ENCODE data around the gene KAT7. TPM values are rescaled to one million over a fixed set of nuclear protein-coding genes. Genes with fewer than 3 reads are reported as not detected.

KAT7 gene
- polyA plus RNA-seq, 3 donors = 17.5 to 28.1 (median 18.1) TPM

DNA sequence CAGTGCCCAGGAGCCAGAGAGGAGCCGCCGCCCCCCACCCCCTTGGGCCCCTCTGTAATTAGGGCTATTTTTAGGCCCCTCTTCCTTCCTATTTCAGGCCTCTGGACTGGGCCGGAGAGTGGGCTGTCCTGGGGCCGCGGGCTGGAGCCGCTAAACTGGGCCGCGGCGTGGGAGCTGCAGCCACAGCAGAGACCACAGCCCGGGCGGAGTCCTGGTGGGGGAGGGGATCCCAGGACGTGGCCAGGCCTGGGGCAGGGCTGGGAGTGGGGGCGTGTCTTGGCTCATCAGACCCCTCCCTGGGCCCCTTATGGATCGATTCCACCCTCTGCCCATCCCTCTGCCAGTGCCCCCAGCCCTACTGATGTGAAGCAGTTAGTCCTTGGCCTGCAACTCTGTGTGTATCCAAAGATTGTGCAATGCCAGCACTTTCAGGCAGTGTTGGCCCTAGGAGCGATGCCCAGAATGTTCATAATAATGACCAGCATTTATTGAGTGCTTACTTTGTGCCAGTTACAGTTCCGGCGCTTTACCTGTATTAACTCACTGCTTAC, 74.4 kb downstream of the KAT7 start:
- no peaks in the 10 kb centered on the region for H3K36me3 ChIP-seq (replicated peaks in 1 of 2; ENCODE audit: control insufficient read depth in 1 of 2, insufficient read depth in 2 of 2, low read length in 2 of 2)
- no peaks in the 10 kb centered on the region for H3K79me2 ChIP-seq (ENCODE audit: insufficient read depth, low read length)
- H3K27me3 ChIP-seq (ENCODE audit: control insufficient read depth in 2 of 2, insufficient read depth in 2 of 2, low read length in 2 of 2) = peaks cover 0 to 11% of the 10 kb centered on the region in 2 donors
- TF ChIP-seq, protein P1, sequence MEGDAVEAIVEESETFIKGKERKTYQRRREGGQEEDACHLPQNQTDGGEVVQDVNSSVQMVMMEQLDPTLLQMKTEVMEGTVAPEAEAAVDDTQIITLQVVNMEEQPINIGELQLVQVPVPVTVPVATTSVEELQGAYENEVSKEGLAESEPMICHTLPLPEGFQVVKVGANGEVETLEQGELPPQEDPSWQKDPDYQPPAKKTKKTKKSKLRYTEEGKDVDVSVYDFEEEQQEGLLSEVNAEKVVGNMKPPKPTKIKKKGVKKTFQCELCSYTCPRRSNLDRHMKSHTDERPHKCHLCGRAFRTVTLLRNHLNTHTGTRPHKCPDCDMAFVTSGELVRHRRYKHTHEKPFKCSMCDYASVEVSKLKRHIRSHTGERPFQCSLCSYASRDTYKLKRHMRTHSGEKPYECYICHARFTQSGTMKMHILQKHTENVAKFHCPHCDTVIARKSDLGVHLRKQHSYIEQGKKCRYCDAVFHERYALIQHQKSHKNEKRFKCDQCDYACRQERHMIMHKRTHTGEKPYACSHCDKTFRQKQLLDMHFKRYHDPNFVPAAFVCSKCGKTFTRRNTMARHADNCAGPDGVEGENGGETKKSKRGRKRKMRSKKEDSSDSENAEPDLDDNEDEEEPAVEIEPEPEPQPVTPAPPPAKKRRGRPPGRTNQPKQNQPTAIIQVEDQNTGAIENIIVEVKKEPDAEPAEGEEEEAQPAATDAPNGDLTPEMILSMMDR (IDR thresholded peaks at IDR 0.05) = no peak
- no peaks in the 10 kb centered on the region for H4K20me1 ChIP-seq (ENCODE audit: insufficient read depth, low read length)
- WGBS (ENCODE audit: insufficient coverage) = 28% methylated on average over 9 of the region's 17 CpGs
- no peaks in the 10 kb centered on the region for H3K9me3 Mint-ChIP-seq
- H3K27ac ChIP-seq (ENCODE audit: low read depth in 1 of 2, low read length in 2 of 2) = no peak overlapping the region
- peaks cover 6 to 11% of the 10 kb centered on the region in 2 donors for H3K4me1 ChIP-seq (ENCODE audit: control insufficient read depth in 1 of 2, insufficient read depth in 2 of 2, low read length in 2 of 2)
- H3K9me3 ChIP-seq (replicated peaks in 1 of 2; ENCODE audit: control insufficient read depth in 1 of 2, insufficient read depth in 1 of 2, low read length in 2 of 2) = no peaks in the 10 kb centered on the region
- H3K4me3 ChIP-seq (replicated peaks in 1 of 3; ENCODE audit: low read depth in 2 of 3, low read length in 3 of 3) = no peak overlapping the region
- no peak overlapping the region for H3K4me2 ChIP-seq (replicated peaks; ENCODE audit: extremely low read depth, low read length, poor library complexity, severe bottlenecking)
- no peak for DNase-seq
- H3K9ac ChIP-seq (ENCODE audit: insufficient read depth, low read length, poor library complexity, severe bottlenecking) = no peak overlapping the region
- no peak overlapping the region for H2AFZ ChIP-seq (ENCODE audit: insufficient read depth, low read depth, low read length, poor library complexity, severe bottlenecking)
- H3K27ac Mint-ChIP-seq = no peak overlapping the region
- peaks cover 12 to 30% (median 13%) of the 10 kb centered on the region in 3 donors for H3K27me3 Mint-ChIP-seq (ENCODE audit: low read depth in 3 of 3)
- no peaks in the 10 kb centered on the region for H3K36me3 Mint-ChIP-seq
- intact Hi-C loops (cut with micrococcal nuclease) = no loop called here
- peaks cover 17% of the 10 kb centered on the region for H3K4me1 Mint-ChIP-seq
- no peak overlapping the region for H3K4me3 Mint-ChIP-seq

DNA sequence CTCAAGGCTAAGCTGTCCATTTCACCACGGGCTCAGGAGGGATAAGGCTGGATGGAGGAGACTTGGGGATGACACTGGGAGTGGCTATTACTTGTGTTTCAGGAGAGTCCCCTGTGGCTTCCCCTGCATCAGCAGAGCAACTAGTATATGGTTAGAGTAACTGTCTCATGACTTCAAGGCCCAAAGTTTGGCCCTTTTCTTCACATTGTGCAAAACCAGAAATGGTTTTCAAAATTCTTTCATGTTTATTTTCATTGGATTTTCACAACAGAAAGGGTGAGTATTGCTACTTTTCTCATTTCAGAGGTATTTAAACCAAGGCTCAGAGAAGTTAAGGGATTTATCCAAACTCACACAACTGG, 77.5 kb downstream of the KAT7 start:
- Histone ChIP-seq H3K9ac (ENCODE audit: insufficient read depth, low read length, poor library complexity, severe bottlenecking) (no peak overlapping the region), H3K79me2 (ENCODE audit: insufficient read depth, low read length) (no peaks in the 10 kb centered on the region), H3K4me3 (replicated peaks in 1 of 3; ENCODE audit: low read depth in 2 of 3, low read length in 3 of 3) (no peak overlapping the region), H2AFZ (ENCODE audit: insufficient read depth, low read depth, low read length, poor library complexity, severe bottlenecking) (no peak overlapping the region), H3K27me3 (ENCODE audit: control insufficient read depth in 2 of 2, insufficient read depth in 2 of 2, low read length in 2 of 2) (peaks cover 0 to 11% of the 10 kb centered on the region in 2 donors), H3K4me1 (ENCODE audit: control insufficient read depth in 1 of 2, insufficient read depth in 2 of 2, low read length in 2 of 2) (peaks cover 4 to 6% of the 10 kb centered on the region in 2 donors), H3K27ac (ENCODE audit: low read depth in 1 of 2, low read length in 2 of 2) (no peak overlapping the region), H3K4me2 (replicated peaks; ENCODE audit: extremely low read depth, low read length, poor library complexity, severe bottlenecking) (no peak overlapping the region), H4K20me1 (ENCODE audit: insufficient read depth, low read length) (no peaks in the 10 kb centered on the region), H3K36me3 (replicated peaks in 1 of 2; ENCODE audit: control insufficient read depth in 1 of 2, insufficient read depth in 2 of 2, low read length in 2 of 2) (no peaks in the 10 kb centered on the region), H3K9me3 (replicated peaks in 1 of 2; ENCODE audit: control insufficient read depth in 1 of 2, insufficient read depth in 1 of 2, low read length in 2 of 2) (no peaks in the 10 kb centered on the region)
- Mint-ChIP-seq H3K4me3 (no peak overlapping the region), H3K9me3 (peaks cover 0 to 1% (median 0%) of the 10 kb centered on the region in 7 donors), H3K4me1 (peaks cover 9% of the 10 kb centered on the region), H3K36me3 (no peaks in the 10 kb centered on the region), H3K27ac (peak overlapping the region in 1 of 7 donors; percentile 24), H3K27me3 (ENCODE audit: low read depth in 3 of 3) (peaks cover 12 to 31% (median 14%) of the 10 kb centered on the region in 3 donors)
- no peak for DNase-seq
- whole genome bisulfite sequencing (ENCODE audit: insufficient coverage) = no CpG with 5 or more reads among the region's 1 CpG
- TF ChIP-seq, protein P1 (IDR thresholded peaks at IDR 0.05) = no peak
- intact Hi-C loops (cut with micrococcal nuclease) = no loop called here

All from CD14-positive monocyte (primary cell).